ENCODE measurements around the gene ZNF827. TPM values are rescaled to one million over a fixed set of nuclear protein-coding genes. Genes with fewer than 3 reads are reported as not detected.

Gene ZNF827
- total RNA-seq, 1 experiment from 2014 or later: 29.4 TPM

DNA sequence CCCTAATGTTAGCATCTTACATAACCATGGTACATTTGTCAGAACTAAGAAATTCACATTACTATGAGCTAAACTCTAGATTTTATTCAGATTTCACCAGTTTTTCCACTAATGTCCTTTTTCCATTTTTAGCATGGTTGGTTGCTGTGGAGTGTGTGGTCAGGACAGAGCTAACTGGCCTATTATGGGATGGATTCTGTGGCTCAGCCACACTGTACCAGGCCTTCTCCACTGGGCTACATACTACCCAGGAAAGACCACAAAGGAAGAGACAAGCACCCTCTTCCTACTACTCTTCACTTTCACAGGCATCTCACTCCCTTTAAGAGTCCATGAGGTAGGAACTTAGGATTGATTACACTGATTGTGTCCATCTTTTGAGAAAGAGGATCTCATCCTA lies 67.4 kb downstream of the ZNF827 start:
- H4K91ac ChIP-seq (ENCODE audit: insufficient read length, low read depth, low read length): no peak overlapping the region
- no peaks in the 10 kb centered on the region for H3K27me3 ChIP-seq (ENCODE audit: insufficient read depth, low read length)
- H4K8ac ChIP-seq (replicated peaks; ENCODE audit: insufficient read length, low read depth, low read length): no peak overlapping the region
- Mint-ChIP-seq H3K4me1 (peaks cover 3 to 8% of the 10 kb centered on the region in 2 experiments), H3K27me3 (ENCODE audit: low read depth) (no peaks in the 10 kb centered on the region), H3K36me3 (ENCODE audit: insufficient read depth in 1 of 3, low read depth in 3 of 3) (peaks cover 14 to 49% (median 18%) of the 10 kb centered on the region in 3 experiments; a peak in 6 of 7 replicates), H3K9me3 (no peaks in the 10 kb centered on the region), H3K27ac (no peak overlapping the region), H3K4me3 (no peak overlapping the region)
- no peak overlapping the region for H4K5ac ChIP-seq (ENCODE audit: insufficient read length, low read depth, low read length)
- no peak overlapping the region for H2AFZ ChIP-seq (ENCODE audit: low read length)
- H3K14ac ChIP-seq (ENCODE audit: insufficient read depth, low read length): no peak overlapping the region
- no peak overlapping the region for H2AK5ac ChIP-seq (ENCODE audit: insufficient read length, low read length)
- no peak for DNase-seq
- H3K9me3 ChIP-seq (ENCODE audit: control insufficient read depth, low read depth, low read length): no peaks in the 10 kb centered on the region
- no peak overlapping the region for H2BK20ac ChIP-seq (ENCODE audit: low read depth, low read length, poor library complexity, severe bottlenecking)
- H2BK12ac ChIP-seq (ENCODE audit: insufficient read length, low read depth, low read length): no peak overlapping the region
- no peak overlapping the region for H3K18ac ChIP-seq (ENCODE audit: insufficient read length, low read depth, low read length)
- no peak overlapping the region for H3K4me2 ChIP-seq (ENCODE audit: insufficient read depth, insufficient read length, low read length)
- no peak overlapping the region for H3K4ac ChIP-seq (ENCODE audit: low read depth, low read length)
- H3T11ph ChIP-seq (ENCODE audit: low read length): no peak overlapping the region
- H3K23ac ChIP-seq (ENCODE audit: insufficient read length, low read depth, low read length): no peak overlapping the region
- no peak overlapping the region for H3K27ac ChIP-seq (ENCODE audit: insufficient read length, low read depth, low read length)
- peaks cover 5% of the 10 kb centered on the region for H3K79me1 ChIP-seq (ENCODE audit: insufficient read depth, low read depth, low read length, poor library complexity, severe bottlenecking)
- H3K56ac ChIP-seq (ENCODE audit: insufficient read length, low read depth, low read length): no peak overlapping the region
- H3K9ac ChIP-seq (ENCODE audit: extremely low read depth, insufficient read length, low read length): no peak overlapping the region
- H2BK15ac ChIP-seq (ENCODE audit: low read depth, low read length): no peak overlapping the region
- no peak overlapping the region for H2BK5ac ChIP-seq (ENCODE audit: insufficient read length, low read length)
- H4K20me1 ChIP-seq (ENCODE audit: control insufficient read depth, insufficient read depth, insufficient read length): no peaks in the 10 kb centered on the region
- TF ChIP-seq, protein P1, sequence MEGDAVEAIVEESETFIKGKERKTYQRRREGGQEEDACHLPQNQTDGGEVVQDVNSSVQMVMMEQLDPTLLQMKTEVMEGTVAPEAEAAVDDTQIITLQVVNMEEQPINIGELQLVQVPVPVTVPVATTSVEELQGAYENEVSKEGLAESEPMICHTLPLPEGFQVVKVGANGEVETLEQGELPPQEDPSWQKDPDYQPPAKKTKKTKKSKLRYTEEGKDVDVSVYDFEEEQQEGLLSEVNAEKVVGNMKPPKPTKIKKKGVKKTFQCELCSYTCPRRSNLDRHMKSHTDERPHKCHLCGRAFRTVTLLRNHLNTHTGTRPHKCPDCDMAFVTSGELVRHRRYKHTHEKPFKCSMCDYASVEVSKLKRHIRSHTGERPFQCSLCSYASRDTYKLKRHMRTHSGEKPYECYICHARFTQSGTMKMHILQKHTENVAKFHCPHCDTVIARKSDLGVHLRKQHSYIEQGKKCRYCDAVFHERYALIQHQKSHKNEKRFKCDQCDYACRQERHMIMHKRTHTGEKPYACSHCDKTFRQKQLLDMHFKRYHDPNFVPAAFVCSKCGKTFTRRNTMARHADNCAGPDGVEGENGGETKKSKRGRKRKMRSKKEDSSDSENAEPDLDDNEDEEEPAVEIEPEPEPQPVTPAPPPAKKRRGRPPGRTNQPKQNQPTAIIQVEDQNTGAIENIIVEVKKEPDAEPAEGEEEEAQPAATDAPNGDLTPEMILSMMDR (conservative IDR thresholded peaks at IDR 0.05): no peak
- no peak overlapping the region for H2BK120ac ChIP-seq (ENCODE audit: low read depth, low read length, poor library complexity, severe bottlenecking)
- no peaks in the 10 kb centered on the region for H3K23me2 ChIP-seq (ENCODE audit: insufficient read length, low read depth, low read length, poor library complexity, severe bottlenecking)
- no peaks in the 10 kb centered on the region for H3K4me1 ChIP-seq (ENCODE audit: insufficient read depth, low read length)
- 0 out of 2 replicates have a peak, but pooled peaks cover 2% of the 10 kb centered on the region for H3K79me2 ChIP-seq (ENCODE audit: insufficient read depth, low read length)

Data from H9 (cell line).